Kidney (tissue), 14 donors: ENCODE data around the gene ZNF367. TPM values are rescaled to one million over a fixed set of nuclear protein-coding genes. Genes with fewer than 3 reads are reported as not detected.

Experiments
- DNase-seq, 5 donors: peaks; one replicate each; pipeline ENCODE4 v3.0.0-alpha.2; 2013 to 2020
- FAIRE-seq: peaks from 2 replicates; lab custom pipeline; 2012; peaks lifted over from hg19 to GRCh38; lab: Jason Lieb, UNC
- H3K27ac ChIP-seq, 2 donors: one replicate each; pipeline ENCODE4 v1.7.0; 2013; ENCODE audit warnings: low read depth in 2 of 2, low read length in 2 of 2, inconsistent platforms in 1 of 2
- H3K27me3 ChIP-seq: one replicate; pipeline ENCODE4 v1.7.1; 2013; ENCODE audit warnings: low read length, inconsistent platforms; ENCODE audit not compliant: control insufficient read depth, insufficient read depth
- H3K36me3 ChIP-seq, 3 donors: one replicate each; pipeline versions ENCODE4 v1.7.0 to v1.7.1; 2013; ENCODE audit warnings: low read length in 3 of 3, control low read depth in 1 of 3, inconsistent platforms in 1 of 3; ENCODE audit not compliant: insufficient read depth in 3 of 3, control insufficient read depth in 2 of 3
- H3K4me1 ChIP-seq, 3 donors: one replicate each; pipeline versions ENCODE4 v1.7.0 to v1.7.1; 2013; ENCODE audit warnings: low read length in 3 of 3, inconsistent platforms in 1 of 3, low read depth in 1 of 3; ENCODE audit not compliant: control insufficient read depth in 2 of 3, insufficient read depth in 2 of 3
- H3K4me3 ChIP-seq, 3 donors: one replicate each; pipeline versions ENCODE4 v1.7.0 to v1.8.1; 2013; ENCODE audit warnings: low read length in 3 of 3, control low read depth in 1 of 3, inconsistent platforms in 1 of 3
- H3K9ac ChIP-seq, 3 donors: one replicate each; pipeline versions ENCODE4 v1.7.0 to v1.7.1; 2013; ENCODE audit warnings: low read length in 3 of 3, control low read depth in 1 of 3, inconsistent platforms in 1 of 3
- H3K9me3 ChIP-seq, 3 donors: one replicate each; pipeline versions ENCODE4 v1.7.0 to v1.7.1; 2013; ENCODE audit warnings: low read length in 3 of 3, control low read depth in 1 of 3, inconsistent platforms in 1 of 3; ENCODE audit not compliant: control insufficient read depth in 2 of 3, insufficient read depth in 1 of 3
- CTCF ChIP-seq: IDR thresholded peaks from 3 replicates; pipeline ENCODE4 v1.5.1; 2012; ENCODE audit warnings: mild to moderate bottlenecking, moderate library complexity, borderline replicate concordance; ENCODE audit not compliant: insufficient read depth; ENCODE audit errors: extremely low read depth
- intact Hi-C: fragments of 100-400 bp; cut with DNase I; formaldehyde crosslinking; loops from one replicate; pipeline ENCODE4 v1.11.1; 2022
- polyA plus RNA-seq: library from polyadenylated mRNA; stranded (reverse); fragments of 350-450 nt; fragmentation: Illumina TruSeq; extraction: RNeasy Lipid Tissue Mini Kit (QIAGEN cat#74804); gene quantifications from one replicate; pipeline ENCODE4 v1.2.3, GENCODE V29; 2014; ENCODE audit warnings: low read depth, low replicate concordance; ENCODE audit not compliant: insufficient read depth
- total RNA-seq: library from RNA; stranded (reverse); fragmentation: NEBNext Ultra II Directional; extraction: Animal tissue kit (Norgen Biotek cat#: 25700); gene quantifications from one replicate; pipeline ENCODE4 v1.2.1, GENCODE V29; 2021
- donor health status: control.
- donor health status: control.
- donor health status: control.
- donor health status: control.
- donor health status: control.
- donor health status: DM: yes; HTN: yes; CAD: no.
- donor health status: Normal renal cell carcinoma (clear cell type).

Gene ZNF367
- total and polyA plus RNA-seq, 2 donors from 2014 or later = 1.5 to 1.9 TPM

GRCh38 chr9:96350866-96351265, 67.3 kb downstream of the ZNF367 start:
- Histone ChIP-seq H3K9me3 (no peaks in the 10 kb centered on the region), H3K4me3 (no peak overlapping the region), H3K27ac (no peak overlapping the region), H3K27me3 (no peaks in the 10 kb centered on the region), H3K9ac (no peak overlapping the region), H3K36me3 (peaks cover 0 to 10% (median 3%) of the 10 kb centered on the region in 3 donors), H3K4me1 (no peaks in the 10 kb centered on the region)
- no peak for DNase-seq
- TF ChIP-seq CTCF = no peak
- no peak for FAIRE-seq
- intact Hi-C loops = no loop called here

- H3K36me3 ChIP-seq = peaks cover 0 to 11% (median 3%) of the 10 kb centered on the region in 3 donors
- TF ChIP-seq CTCF = no peak
- no peak overlapping the region for H3K4me3 ChIP-seq
- FAIRE-seq (no peak), DNase-seq (no peak)
- no peak overlapping the region for H3K9ac ChIP-seq
- intact Hi-C loops = no loop called here
- H3K9me3 ChIP-seq = no peaks in the 10 kb centered on the region
- no peaks in the 10 kb centered on the region for H3K4me1 ChIP-seq
- no peaks in the 10 kb centered on the region for H3K27me3 ChIP-seq
- no peak overlapping the region for H3K27ac ChIP-seq
Measured at GRCh38 chr9:96348261-96348660, 69.9 kb downstream of the ZNF367 start.

DNA sequence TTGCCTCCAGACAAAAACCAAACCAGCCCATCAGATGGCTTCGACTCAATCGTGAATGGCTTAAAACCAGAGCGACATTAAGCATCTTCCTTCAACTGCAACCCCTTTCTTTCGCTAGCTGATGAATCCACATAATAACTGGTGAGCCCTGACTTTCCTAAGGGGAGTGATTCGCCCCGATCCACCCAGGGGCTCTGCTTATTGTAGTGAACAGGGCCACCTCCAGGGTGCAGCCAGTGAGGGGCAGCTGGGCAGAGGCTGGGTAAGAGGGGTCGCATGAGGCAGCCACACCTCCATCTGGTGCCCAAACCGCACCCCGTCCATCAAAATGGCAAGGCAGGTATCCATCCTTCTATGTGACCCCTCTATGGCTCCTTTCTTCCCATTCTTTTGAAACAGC, 72.6 kb downstream of the ZNF367 start:
- H3K9me3 ChIP-seq = no peaks in the 10 kb centered on the region
- no peak overlapping the region for H3K27ac ChIP-seq
- DNase-seq (no peak), FAIRE-seq (no peak)
- TF ChIP-seq CTCF = no peak
- no peak overlapping the region for H3K4me3 ChIP-seq
- no peaks in the 10 kb centered on the region for H3K27me3 ChIP-seq
- peaks cover 0 to 12% (median 3%) of the 10 kb centered on the region in 3 donors for H3K36me3 ChIP-seq
- no peaks in the 10 kb centered on the region for H3K4me1 ChIP-seq
- H3K9ac ChIP-seq = no peak overlapping the region
- intact Hi-C loops = no loop called here
